Memory B cell (primary cell): ENCODE measurements around the gene AKAP6.

ENCODE experiments used
- ATAC-seq: fragments of 150-1000 bp; cut with Tn5 transposase; 2 replicates; pipeline ENCODE4 v1.10.0; 2021; ENCODE audit warnings: low read depth, mild to moderate bottlenecking, moderate library complexity
- DNase-seq, 2 donors: peaks; one replicate each; pipeline ENCODE4 v3.0.0; 2022; ENCODE audit warnings: low spot score in 2 of 2
- H3K27ac Mint-ChIP-seq: one replicate; pipeline ENCODE4 v1.8.0; 2022; ENCODE audit warnings: mild to moderate bottlenecking, moderate library complexity, mixed read lengths
- H3K27me3 Mint-ChIP-seq: one replicate; pipeline ENCODE4 v1.8.0; 2022; ENCODE audit warnings: mixed read lengths
- H3K36me3 Mint-ChIP-seq: one replicate; pipeline ENCODE4 v1.8.0; 2022; ENCODE audit warnings: mild to moderate bottlenecking, mixed read lengths
- H3K4me1 Mint-ChIP-seq: one replicate; pipeline ENCODE4 v1.8.0; 2022; ENCODE audit warnings: mixed read lengths
- H3K4me3 Mint-ChIP-seq: one replicate; pipeline ENCODE4 v1.8.0; 2022; ENCODE audit warnings: mild to moderate bottlenecking, moderate library complexity, mixed read lengths
- H3K9me3 Mint-ChIP-seq: one replicate; pipeline ENCODE4 v1.8.0; 2022; ENCODE audit warnings: mixed read lengths

Gene AKAP6

DNA sequence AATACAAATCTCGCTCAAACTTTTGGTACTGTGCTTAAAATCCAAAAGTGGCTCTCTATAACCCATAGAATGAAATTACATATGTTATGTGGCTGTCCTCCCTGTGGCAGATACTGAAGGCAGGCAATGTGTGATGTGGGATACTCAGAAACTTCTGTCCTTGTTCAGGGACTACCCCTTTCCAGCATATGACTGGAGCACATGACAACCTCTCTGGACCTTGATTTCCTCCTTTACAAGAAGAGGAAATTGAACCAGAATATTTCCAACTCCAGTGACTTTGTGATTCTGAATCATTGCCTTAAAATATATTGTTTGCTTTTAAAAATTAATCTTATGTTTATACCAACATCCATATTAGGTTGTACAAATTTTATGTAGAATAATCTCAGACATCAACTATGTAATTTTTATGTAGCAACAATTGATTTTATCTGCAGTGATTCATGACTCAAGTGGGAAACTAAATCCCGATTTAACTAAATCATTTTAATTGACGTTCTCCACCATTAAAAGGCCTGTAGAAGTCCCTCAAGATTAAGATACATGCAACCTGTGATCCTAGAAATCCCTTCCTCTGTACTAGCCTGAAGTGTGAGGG lies 162.4 kb downstream of the AKAP6 start:
- peaks cover 7% of the 10 kb centered on the region for H3K27me3 Mint-ChIP-seq
- H3K4me1 Mint-ChIP-seq, result no peaks in the 10 kb centered on the region
- no peak overlapping the region for H3K4me3 Mint-ChIP-seq
- no peak overlapping the region for H3K27ac Mint-ChIP-seq
- H3K9me3 Mint-ChIP-seq, result peaks cover 3% of the 10 kb centered on the region
- no peaks in the 10 kb centered on the region for H3K36me3 Mint-ChIP-seq
- DNase-seq, result no peak
- no peak for ATAC-seq

DNA sequence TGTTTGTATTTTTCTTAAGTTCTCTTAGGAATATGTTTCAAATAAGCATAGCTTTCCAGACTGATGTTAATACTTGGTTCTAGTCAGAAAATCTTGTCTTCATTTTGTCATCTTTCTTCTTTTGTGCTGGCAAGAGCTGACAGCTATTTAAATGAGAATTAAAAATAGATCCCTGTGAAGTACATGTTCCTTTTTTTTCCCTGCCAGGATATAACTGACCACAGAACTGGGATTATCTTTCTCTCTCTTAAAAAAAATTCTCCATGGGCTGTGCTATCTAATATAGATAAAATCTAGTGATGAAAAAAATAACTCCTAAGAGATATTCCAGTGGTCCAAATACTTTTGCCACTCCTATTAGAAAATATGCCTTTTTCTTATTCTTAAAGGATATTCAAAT lies 163.4 kb downstream of the AKAP6 start:
- Mint-ChIP-seq H3K27me3 (peaks cover 7% of the 10 kb centered on the region), H3K4me1 (no peaks in the 10 kb centered on the region), H3K4me3 (no peak overlapping the region)

DNA sequence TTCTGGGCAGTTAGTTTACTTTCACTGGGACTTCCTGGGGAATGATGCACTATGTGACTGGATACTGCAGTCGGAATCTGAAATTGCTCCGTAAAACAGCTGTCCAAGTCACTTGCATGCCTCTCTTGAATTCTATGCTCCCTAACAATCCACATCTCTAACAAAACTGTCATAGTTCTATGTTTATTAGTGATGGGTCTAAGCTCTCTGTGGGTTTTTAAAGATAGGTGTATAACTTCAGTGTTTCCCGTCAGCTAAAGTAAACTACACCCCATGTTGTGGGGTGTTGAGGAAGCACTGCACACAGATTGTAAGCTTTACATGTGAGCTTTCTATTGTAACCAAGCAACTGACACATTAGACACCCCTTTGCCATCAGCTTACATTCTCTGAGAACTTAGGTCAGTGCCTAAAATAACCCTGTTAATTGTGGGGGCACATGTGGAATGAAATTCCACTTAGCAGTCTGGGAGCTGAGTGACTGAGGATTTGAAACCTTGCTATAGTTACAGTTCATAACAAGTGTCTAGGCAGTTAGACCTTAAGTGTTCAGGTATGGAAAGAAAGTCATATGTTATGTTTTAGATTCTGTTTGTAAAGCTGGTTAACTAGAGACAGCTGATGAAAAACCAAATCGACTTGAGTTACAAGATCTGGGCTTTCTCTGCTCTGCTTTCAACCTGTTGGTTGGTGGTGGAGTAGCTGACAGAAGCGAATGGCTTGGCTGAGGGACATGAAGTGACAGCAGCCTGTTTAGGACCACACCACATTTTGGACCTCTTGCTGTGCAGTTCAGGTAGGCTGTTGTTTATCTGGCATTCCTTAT lies 165.7 kb downstream of the AKAP6 start:
- H3K36me3 Mint-ChIP-seq, result no peaks in the 10 kb centered on the region

More for the DNA sequence above, 163.4 kb downstream of the AKAP6 start:
- no peaks in the 10 kb centered on the region for H3K9me3 Mint-ChIP-seq
- DNase-seq, result no peak
- H3K36me3 Mint-ChIP-seq, result no peaks in the 10 kb centered on the region
- ATAC-seq, result no peak
- H3K27ac Mint-ChIP-seq, result no peak overlapping the region

DNA sequence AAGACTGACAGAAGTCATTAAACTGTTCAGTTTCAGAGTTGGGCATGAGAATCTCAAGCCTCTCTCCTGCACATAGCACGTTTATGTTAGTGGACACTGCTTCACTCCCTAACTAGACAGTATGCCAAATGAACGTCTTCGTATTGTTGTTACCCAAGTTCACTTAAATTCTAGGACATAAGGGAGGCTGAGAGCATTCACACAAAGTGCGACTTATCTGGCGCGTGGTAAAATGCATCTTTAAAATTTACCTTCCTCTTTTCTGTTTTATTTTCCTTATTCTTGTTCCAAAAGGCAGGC lies 166.3 kb downstream of the AKAP6 start:
- Mint-ChIP-seq H3K27ac (no peak overlapping the region), H3K9me3 (no peaks in the 10 kb centered on the region), H3K4me3 (no peak overlapping the region), H3K4me1 (no peaks in the 10 kb centered on the region), H3K27me3 (peaks cover 6% of the 10 kb centered on the region), H3K36me3 (no peaks in the 10 kb centered on the region)
- DNase-seq (no peak), ATAC-seq (no peak)

More for the DNA sequence above, 165.7 kb downstream of the AKAP6 start:
- H3K4me3 Mint-ChIP-seq, result no peak overlapping the region
- peaks cover 6% of the 10 kb centered on the region for H3K27me3 Mint-ChIP-seq
- no peak for DNase-seq
- no peaks in the 10 kb centered on the region for H3K9me3 Mint-ChIP-seq
- H3K27ac Mint-ChIP-seq, result no peak overlapping the region
- H3K4me1 Mint-ChIP-seq, result no peaks in the 10 kb centered on the region
- no peak for ATAC-seq

DNA sequence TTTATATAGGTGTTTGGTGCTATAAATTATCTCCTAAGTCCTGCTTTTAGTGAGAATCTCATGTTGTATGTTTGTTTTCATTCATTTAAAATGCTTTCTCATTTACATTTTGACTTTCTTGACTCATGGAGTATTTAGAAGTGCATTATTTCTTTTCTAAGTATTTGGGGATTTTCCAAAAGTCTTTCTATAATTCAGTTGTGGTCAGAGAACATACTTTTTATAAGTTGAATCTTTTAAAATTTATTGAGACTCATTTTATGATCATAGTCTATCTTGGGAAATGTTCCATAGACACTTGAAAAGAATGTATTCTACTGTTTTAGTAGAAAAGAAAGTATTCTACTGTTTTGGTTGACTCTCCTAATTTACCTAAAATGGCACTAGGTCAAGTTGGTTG lies 168.2 kb downstream of the AKAP6 start:
- Mint-ChIP-seq H3K4me1 (no peaks in the 10 kb centered on the region), H3K4me3 (no peak overlapping the region), H3K27me3 (no peaks in the 10 kb centered on the region), H3K36me3 (no peaks in the 10 kb centered on the region), H3K27ac (no peak overlapping the region), H3K9me3 (no peaks in the 10 kb centered on the region)
- ATAC-seq (no peak), DNase-seq (no peak)

DNA sequence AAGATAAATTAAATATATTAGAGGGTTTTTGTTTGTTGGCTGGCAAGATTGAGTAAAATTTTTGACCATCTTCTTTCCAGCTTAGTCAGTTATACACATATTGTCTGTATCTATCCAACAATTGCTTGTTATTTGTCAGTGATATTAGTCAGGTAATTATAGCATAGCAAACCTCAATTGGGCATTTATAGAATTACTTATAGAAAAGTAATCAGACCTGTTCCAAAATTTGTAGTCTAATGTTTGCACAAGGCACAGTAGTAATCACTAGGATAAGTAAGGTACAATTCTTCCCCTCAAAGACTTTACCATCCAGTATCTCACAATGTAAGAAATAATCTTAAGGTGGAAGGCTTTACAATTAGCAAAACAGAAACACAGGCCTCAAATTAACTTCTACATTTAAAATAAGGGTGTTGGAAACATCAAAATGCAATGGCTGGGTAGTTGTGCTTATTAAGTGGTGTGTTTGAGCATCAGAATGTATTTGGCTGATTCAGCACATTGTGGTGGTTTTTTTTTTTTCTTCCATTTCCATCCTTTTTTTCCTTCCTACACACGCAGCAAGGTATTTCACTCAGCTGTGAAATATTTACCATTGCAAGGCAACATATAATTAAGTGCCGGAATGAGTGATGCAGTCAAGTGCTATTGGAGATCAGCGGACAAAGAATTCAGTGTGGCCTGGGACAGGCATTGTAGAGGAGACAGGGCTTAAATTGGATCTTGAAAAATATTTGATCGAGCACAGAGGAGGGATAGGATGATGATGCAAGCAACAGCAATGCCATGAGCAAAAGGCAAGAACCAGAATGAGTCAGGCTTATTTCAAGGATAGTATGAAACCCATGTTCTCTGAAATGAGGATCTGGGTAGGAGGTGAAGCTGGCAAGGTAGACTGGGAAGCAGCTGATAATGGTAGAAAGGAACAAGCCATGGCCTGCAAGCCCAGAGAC lies 178.2 kb downstream of the AKAP6 start:
- Mint-ChIP-seq H3K9me3 (no peaks in the 10 kb centered on the region), H3K27me3 (no peaks in the 10 kb centered on the region), H3K27ac (no peak overlapping the region), H3K4me3 (no peak overlapping the region), H3K4me1 (no peaks in the 10 kb centered on the region), H3K36me3 (no peaks in the 10 kb centered on the region)
- DNase-seq, result no peak
- ATAC-seq, result no peak

DNA sequence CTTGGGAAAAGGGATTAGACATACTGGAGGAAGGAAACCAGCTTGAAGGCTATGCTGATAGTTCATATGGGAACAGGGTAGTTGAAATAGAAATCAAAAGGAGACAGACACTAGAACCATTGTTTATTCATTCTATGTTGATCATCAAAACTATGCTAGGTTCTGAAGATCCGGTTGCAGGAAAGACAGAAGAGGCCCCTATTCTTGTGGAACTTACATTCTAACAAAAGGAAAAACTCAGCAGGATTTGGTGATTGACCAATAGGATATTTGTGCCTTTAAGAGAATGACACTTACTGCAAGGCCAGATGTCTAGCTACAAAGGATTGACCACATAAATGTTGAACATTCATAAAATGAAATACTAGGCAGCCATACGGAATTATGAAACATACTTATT lies 179.2 kb downstream of the AKAP6 start:
- Mint-ChIP-seq H3K27ac (no peak overlapping the region), H3K4me3 (no peak overlapping the region), H3K9me3 (no peaks in the 10 kb centered on the region), H3K36me3 (no peaks in the 10 kb centered on the region), H3K4me1 (no peaks in the 10 kb centered on the region), H3K27me3 (no peaks in the 10 kb centered on the region)
- ATAC-seq (no peak), DNase-seq (no peak)

DNA sequence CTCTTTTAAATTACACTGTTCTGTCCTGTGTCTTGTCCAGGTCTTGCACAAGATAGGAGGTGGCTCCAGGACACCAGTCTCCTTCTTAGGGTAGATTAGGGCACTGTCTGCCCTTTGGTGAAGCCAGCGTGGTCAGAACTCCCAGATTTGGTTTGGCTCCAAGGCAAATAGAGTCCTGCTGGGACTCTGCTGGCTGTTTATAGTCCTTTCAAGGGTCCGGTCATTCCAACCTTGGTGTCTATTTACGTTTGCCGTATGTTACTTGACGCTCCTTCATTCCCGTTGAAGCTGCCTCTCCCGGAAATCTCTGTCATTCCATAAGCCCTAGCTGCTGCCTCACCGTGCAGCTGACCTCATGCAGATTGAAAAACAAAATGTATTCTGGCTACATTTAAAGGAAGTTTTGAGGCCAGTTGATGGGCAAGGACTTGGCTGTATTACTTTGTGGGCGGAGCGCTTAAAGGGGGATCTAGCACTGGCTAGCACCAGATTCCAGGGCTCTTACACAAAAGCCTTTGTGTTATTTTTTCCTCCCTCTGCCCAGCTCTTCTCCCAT lies 180.6 kb downstream of the AKAP6 start:
- ATAC-seq, result no peak
- Mint-ChIP-seq H3K27ac (no peak overlapping the region), H3K4me1 (no peaks in the 10 kb centered on the region), H3K4me3 (no peak overlapping the region), H3K9me3 (no peaks in the 10 kb centered on the region), H3K36me3 (no peaks in the 10 kb centered on the region), H3K27me3 (peaks cover 1% of the 10 kb centered on the region)
- no peak for DNase-seq

DNA sequence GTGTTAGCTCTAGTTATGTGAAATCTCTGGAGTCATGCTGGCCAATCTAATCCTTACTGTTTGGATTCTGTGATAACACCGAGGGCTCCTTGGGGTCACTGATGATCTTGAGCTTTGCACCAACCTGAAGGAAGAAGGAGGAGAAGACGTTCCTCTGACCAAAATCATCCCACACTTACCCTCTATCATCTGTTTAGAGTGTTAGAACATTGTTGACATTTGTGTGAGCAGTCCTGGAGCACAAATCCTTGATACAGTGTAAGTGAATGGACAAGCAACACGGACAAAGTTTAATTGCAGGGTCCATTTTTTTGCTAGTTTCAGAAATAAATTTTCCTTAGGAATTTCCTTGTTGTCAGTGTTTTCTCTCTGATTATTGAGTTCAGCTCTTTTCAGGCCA lies 181.7 kb downstream of the AKAP6 start:
- DNase-seq, result no peak
- peaks cover 1% of the 10 kb centered on the region for H3K27me3 Mint-ChIP-seq
- ATAC-seq, result no peak
- H3K27ac Mint-ChIP-seq, result no peak overlapping the region
- H3K4me3 Mint-ChIP-seq, result no peak overlapping the region
- H3K9me3 Mint-ChIP-seq, result no peaks in the 10 kb centered on the region
- H3K4me1 Mint-ChIP-seq, result no peaks in the 10 kb centered on the region
- H3K36me3 Mint-ChIP-seq, result no peaks in the 10 kb centered on the region

DNA sequence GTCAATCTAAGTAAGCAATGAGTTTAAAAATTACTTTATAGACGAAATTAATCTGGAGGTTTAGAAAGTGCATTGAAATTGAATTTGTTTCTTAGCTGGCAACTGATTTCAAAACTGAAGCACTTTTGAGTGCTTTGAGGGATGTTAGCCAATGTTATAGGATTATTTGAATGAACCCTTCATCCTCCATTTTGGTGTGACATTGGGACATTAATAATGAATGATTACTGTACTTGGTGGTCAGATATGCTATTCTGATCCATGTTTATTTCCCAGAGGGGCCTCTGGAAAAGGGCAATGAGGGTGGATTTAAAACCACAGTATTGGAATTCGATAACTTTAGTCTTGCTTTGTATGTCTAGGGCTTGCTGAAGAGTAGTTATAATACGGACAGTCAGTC lies 183.2 kb downstream of the AKAP6 start:
- Mint-ChIP-seq H3K27ac (no peak overlapping the region), H3K4me1 (no peaks in the 10 kb centered on the region), H3K36me3 (no peaks in the 10 kb centered on the region)

DNA sequence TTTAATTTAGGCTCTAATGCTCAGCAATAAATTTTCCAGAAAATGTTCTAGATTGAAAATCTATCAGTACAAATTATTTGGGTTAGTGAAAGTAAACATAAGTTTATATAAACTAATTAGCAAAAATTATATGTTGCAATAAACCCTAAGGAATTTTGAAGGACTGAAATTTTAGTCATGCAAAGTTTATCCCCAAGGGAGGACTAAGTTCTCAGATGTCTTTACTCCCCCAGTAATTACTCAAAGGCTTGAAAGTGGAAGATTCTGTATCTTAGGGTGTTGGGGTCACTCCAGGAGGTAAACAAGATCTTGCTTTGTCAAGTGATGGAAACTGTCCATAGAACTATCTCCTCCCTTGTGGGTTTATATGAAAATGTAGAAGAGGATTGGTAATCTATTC lies 183.7 kb downstream of the AKAP6 start:
- DNase-seq, result no peak
- Mint-ChIP-seq H3K27me3 (peaks cover 1% of the 10 kb centered on the region), H3K27ac (no peak overlapping the region), H3K9me3 (no peaks in the 10 kb centered on the region), H3K4me1 (no peaks in the 10 kb centered on the region), H3K36me3 (no peaks in the 10 kb centered on the region), H3K4me3 (no peak overlapping the region)
- no peak for ATAC-seq

More for the DNA sequence above, 183.2 kb downstream of the AKAP6 start:
- no peak for DNase-seq
- Mint-ChIP-seq H3K27me3 (peaks cover 1% of the 10 kb centered on the region), H3K9me3 (no peaks in the 10 kb centered on the region), H3K4me3 (no peak overlapping the region)
- no peak for ATAC-seq

DNA sequence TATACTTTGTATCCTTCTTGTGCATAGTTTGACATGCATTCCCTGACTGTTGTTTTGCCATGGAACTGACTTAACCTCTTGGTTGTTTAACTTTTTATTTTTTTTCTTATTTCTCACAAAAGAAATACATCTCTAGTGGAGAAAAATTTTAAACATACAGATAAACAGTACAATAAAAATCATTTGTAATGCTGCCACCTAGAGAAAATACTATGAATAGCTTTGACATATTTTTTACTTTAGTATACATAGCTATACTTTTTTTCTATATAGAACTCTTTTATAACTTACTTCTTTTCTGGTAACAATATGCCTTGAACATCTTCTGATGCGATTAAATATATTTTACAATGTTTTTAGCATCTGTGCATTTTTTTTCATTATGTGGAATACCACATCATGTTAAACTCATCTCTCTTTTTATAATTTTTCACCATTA lies 184.5 kb downstream of the AKAP6 start:
- Mint-ChIP-seq H3K4me1 (no peaks in the 10 kb centered on the region), H3K27me3 (peaks cover 1% of the 10 kb centered on the region), H3K27ac (no peak overlapping the region), H3K36me3 (no peaks in the 10 kb centered on the region), H3K4me3 (no peak overlapping the region), H3K9me3 (peaks cover 3% of the 10 kb centered on the region)
- DNase-seq (no peak), ATAC-seq (no peak)

DNA sequence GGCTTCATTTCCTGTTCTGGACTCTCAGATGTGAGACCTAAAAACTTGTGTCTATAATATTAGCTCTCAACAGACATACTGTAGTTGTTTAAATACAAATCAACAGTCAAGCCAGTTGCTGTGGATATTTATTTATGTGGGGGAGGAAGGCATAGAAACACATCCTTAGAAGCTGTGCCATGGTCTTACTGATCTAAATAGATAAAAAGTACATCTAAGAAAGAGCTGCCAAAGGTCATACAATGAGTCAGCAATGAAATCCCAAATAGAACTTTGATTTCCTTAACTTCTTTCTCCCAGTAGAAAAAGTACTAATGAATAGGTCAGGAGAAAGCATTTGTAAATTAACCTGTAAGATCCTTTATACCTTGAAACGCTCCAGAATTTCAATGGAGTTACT lies 185.1 kb downstream of the AKAP6 start:
- ATAC-seq, result no peak
- no peak overlapping the region for H3K27ac Mint-ChIP-seq
- H3K9me3 Mint-ChIP-seq, result peaks cover 4% of the 10 kb centered on the region
- no peak overlapping the region for H3K4me3 Mint-ChIP-seq
- no peaks in the 10 kb centered on the region for H3K36me3 Mint-ChIP-seq
- no peak for DNase-seq
- peaks cover 1% of the 10 kb centered on the region for H3K27me3 Mint-ChIP-seq
- H3K4me1 Mint-ChIP-seq, result no peaks in the 10 kb centered on the region

DNA sequence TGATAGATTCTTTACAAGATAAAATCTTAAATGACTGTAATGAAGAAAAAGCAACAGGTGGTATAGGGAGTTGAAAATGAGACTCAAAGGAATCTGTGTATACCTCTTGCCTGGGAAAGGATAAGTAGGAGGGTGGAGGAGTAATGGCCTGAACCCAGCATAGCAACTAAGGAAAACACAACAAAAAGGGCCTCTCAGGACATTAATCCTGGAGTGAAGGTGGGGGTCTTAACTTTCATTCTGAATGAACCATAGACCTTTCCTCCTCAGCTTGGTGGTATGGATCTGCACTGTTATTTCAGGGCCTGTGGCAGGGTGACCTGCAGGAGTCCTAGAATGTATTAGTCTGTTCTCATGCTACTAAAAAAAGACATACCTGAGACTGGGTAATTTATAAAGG lies 185.6 kb downstream of the AKAP6 start:
- H3K36me3 Mint-ChIP-seq, result no peaks in the 10 kb centered on the region
- no peaks in the 10 kb centered on the region for H3K4me1 Mint-ChIP-seq
- no peak for ATAC-seq
- no peak for DNase-seq
- no peak overlapping the region for H3K27ac Mint-ChIP-seq
- peaks cover 5% of the 10 kb centered on the region for H3K9me3 Mint-ChIP-seq
- H3K27me3 Mint-ChIP-seq, result peaks cover 1% of the 10 kb centered on the region
- no peak overlapping the region for H3K4me3 Mint-ChIP-seq
